NCI-H345 treated with DMSO at 0.1 percent for 48 hours (cell line): ENCODE measurements around the gene RCN1.
"Not testable (repeated sequence)": the region's sequence is repeated elsewhere in the genome, so short reads cannot be mapped to it uniquely, and the experiment has no call there.

Experiments
- DNase-seq: peaks from one replicate; lab custom pipeline; 2025; ENCODE audit not compliant: unreplicated experiment; lab: John Stamatoyannopoulos, UW

The RCN1 gene

DNA sequence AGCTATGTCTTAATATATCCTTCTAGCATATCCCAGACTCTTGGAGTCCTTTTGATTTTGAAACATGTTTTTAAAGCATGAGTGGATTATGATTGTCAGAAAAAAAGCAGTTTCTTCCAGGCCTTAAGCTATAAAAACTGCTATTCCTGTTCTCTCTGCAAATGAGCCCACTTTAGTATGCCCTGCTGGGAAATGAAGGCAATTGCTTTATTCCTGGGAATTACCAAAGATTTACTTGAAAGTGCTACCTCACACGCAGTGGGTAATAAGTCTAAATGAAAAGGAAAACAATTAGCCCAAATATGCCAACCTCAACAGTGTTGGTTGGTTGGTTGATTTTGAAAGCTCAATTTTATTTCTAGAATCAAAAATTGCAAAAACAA, 17.2 kb upstream of the RCN1 start:
- no peak for DNase-seq

DNA sequence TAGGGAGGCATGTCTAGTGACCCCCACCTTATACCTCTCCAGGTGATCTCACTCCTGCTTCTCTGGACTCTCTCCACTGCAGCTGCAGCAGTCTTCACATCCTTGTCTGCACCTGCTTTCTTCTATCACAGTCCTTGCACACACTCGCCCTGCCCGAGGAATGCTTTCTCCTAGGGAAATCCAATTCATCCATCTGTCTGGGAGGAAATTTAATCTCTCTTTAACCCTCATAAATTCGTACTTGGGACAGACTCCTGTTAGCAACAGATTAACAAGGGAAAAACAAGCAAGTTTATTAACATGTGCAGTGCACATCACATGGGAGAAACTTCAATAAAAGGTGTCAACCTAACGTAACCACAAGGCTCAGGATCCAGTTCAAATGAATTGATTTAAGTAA, 11.3 kb upstream of the RCN1 start:
- DNase-seq, result no peak

DNA sequence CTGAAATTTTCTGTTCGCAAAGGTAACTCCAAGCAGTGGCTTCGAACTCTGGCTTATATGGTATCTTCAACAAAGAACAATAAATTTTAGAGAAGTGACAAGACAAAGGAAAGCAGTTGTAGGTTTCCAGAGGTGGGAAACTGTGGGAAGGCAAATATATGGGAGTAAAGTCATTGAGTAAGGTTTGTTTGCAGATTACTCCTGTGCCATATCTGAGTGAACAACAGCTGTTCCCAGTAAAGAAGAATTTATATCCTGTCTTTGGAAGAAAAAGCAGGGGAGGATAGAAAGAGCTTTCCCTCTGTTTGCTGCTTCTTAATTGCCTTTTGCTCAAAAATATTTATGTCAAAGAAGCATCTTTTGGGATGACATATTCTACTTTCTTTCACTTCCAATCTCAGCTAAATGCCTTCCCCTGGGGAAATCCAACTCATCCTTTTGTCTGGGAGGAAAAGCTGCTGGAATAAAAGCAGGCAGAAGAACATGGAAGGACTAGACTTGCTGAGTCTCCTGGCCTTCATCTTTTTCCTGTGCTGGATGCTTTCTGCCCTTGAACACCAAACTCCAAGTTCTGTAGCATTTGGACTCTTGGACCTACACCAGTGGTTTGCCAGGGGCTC, 10.4 kb upstream of the RCN1 start:
- DNase-seq, result no peak

DNA sequence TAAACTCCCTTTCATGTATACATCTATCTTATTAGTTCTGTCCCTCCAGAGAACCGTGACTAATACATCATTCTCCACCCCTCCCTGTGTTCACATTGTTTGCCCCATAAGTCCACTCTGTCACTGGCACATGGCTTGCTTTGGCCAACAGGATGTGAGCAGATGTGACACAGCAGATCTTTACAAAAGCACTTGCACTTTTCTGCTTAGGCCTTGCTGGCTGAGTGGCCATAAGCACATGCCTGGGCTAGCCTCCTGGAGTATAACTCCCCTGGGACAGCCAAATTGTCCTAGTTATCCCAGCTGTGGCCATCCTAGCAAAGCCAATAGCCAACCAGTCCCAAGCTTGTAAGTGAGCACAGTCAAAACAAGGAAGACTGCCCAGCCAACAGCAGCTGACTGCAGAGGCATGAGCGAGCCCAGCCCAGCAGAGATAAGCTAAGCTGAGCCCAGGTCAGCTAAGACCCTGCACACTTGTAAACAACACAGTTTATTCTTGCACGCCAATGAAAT, 9.7 kb upstream of the RCN1 start:
- no peak for DNase-seq

DNA sequence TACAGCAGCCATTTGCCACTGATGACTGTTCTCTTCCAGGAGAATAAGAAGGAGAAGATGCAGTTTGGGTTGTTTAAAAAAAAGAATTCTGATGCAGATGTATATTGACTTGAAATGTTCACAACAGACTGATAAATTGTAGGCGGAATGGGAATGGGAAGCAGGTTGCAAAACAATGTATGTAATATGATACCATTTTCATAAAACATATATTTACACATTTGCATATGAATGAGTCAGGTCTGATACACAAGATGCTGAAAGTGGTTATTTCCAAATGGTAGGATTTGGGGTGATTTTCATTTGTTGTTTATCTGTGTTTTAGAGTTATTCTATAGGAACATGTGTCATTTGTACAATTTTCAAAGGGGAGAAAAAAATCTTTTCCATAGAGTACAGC, 9.0 kb upstream of the RCN1 start:
- DNase-seq, result no peak

DNA sequence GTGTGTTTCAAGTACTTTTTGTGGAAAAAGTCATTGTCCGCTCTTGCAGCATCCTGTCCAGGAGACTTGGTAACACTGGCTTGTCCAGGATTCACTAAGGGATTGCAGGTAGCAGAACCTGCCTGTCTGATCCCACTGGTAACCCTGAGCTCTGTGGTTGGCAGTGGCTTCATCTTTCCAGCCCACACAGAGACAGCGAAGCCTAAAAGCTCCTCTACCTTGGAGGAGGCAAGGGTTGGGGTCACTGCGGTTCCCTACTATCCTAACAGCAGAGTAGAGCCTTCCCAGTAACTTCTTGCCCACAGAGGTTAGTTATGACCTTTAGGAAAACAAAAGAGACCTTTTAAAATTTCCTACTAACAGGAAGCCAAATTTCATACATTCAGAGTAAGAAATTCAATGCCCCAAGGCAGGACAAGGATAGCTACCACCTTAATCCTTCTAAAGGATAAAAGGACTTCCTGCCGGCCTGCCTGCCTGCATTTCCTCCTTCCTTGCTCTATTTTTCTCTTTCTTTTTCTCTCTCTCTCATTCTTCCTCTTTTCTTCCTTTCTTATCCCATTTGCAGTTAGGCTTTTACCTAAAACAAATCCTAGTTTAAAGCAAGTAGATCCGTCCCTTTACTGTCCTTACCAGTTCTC, 8.4 kb upstream of the RCN1 start:
- no peak for DNase-seq

DNA sequence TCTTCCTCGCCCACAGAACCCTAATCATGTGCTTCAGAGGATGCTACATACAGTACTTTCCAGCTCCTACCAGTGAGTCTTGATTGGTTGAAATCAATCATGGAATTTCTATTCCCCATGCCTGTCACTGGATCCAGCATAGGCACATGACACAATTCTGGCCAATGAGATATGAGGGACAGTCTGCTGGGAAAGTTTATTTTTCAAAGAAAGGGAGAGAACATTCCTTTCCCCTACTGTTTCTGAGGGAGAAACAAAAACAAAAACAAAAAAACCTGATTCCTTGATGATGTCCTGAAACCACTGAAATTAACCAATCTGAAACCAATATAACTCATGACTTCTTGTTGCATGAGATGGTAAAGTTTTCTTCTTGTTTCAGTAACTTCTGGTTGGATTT, 3.3 kb upstream of the RCN1 start:
- no peak for DNase-seq

DNA sequence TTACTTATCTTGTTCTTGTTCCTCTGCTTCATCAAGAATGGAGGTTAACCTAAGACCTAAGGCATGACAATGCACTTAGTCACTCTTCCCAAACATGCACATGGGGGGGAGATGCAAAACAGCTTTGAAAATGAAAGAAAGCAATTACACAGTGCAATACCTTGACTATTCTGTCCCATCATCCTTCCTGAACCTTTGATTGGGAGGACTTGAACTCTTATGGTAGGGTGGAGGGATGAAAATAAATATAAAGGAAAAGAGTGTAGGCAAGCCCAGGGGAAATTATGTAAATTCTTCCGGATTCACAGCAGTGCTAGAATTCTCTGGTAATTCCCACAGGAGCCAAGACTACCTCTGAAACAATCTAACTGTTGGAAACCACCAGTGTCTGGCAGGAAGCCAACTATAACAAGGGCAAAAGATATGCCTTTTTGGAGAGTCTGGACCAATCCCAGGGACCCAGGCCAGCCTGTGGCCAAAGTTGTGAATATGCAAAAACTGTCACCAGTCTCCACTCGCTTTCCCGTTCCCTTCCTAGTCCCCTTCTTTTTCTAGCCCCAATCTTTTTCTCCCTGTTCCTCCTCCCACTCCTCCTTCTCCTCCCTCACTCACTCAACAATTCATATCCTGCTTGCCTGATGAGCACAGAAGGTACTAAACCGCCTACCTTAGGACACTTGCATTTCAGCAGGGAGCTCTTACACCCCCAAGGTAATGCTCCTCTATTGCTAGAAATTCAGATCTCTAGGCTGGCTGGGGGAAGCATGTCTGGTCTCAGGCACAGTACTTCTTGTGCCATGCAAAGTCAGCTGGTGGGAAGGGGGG, 2.5 kb upstream of the RCN1 start:
- no peak for DNase-seq

DNA sequence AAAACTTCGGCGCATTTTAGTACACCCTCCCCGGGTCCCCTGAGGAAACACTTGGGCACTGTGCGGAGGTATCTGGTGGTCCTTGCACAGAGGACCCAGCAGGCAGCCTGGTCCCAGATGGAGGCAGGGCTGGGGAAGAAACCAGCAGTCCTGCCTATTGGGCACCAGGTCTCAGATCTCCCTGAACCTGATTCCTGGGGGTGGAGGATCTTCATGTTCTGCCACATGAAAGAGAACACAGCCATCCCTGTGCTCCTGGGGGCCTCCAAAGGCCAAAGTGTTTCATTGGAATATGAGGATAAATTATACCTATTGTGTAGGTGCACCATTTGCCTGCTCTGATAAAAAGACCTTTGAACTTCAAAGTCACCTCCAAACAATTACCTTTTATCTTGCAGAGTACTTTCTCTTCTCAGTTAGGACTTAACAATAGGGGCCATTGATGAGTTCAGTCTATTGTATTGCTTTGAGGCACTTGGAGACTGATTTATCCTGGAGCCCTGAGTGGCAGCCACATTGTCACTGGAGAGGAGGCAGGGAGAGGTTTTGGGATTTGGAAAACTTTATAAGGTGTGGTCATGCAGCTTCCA, 1.8 kb downstream of the RCN1 start:
- DNase-seq, result no peak

DNA sequence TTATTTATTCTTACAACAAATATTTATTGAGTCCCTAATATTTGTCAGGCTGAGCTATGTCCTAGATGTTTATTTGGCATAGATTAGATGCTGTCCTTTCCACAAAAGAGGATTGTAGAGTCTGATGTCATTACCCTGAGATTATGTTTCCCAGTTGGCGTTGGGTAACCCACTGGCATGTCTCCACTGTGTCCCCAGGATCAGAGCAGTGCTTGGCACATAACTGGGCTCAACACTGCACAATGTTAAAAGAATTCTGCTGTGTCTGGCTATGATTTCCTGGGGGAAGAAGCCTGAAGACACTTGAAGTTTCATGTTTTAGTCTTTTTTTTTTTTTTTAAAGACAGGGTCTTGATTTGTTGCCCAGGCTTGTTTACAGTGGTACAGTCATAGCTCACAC, 4.0 kb downstream of the RCN1 start:
- no peak for DNase-seq

DNA sequence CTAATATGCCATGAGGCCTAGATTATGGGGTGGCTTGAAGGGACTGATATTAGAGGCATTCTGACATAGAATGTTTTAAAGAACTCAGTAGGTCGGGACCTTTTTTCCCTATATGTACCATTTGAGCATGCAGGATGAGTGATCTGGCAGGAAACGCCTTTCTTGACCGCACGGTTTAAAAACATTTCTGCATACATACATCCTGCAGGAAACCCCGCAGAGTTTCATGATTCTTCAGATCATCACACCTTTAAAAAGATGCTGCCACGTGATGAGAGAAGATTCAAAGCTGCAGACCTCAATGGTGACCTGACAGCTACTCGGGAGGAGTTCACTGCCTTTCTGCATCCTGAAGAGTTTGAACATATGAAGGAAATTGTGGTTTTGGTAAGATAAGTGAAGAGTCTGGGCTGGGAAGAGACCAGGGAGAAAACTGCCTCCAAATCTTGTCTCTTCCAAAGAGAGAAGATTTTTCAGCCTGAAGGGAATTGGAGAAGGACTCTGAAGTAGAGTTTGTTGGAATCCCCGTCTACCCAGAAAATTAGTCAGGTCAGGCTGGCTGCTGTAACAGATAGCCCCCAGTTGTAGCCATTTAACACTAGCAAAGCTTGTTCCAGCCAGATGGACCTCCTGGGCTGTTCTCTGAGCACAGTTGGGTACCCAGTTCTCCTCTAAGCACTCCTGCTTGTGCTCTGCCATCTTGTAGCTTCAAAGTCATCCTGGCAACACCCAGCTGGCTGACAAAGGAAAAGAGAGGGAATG, 7.4 kb downstream of the RCN1 start:
- no peak for DNase-seq

DNA sequence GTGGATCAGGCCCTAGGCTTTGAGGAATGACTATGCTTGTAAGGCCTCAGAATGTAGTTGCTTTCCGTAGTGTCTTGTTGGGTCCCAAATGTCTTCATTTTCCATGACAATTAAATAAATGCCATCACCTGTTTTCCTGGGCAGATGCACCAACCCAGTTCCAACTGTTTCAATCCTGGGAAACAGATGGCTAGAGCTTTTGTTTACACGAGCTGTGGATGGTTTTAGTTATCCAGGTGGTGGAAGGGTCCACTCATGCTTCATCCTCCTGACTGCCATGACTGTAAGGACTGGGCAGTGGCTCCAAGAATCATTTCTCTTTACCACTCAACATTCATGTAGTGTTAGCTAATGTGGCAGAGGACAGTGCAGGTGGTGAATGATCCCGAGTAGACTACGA, 8.6 kb downstream of the RCN1 start:
- DNase-seq, result no peak

DNA sequence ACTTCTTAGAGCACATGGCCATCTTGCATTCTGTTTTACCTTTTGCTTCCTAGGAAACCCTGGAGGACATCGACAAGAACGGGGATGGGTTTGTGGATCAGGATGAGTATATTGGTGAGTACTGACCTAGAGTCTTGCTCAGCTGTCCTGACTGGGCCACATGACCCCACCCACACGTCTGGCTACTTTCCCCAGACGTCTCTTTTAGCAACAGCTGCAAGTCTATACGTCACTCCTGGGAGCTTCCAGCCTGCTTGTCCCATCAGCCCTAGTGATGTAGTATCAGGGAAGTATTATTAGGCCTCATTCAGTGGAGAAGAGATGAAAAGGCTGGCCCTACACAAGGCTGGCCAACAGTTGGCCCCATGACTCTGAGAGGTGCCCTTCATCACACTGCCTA, 9.6 kb downstream of the RCN1 start:
- no peak for DNase-seq

DNA sequence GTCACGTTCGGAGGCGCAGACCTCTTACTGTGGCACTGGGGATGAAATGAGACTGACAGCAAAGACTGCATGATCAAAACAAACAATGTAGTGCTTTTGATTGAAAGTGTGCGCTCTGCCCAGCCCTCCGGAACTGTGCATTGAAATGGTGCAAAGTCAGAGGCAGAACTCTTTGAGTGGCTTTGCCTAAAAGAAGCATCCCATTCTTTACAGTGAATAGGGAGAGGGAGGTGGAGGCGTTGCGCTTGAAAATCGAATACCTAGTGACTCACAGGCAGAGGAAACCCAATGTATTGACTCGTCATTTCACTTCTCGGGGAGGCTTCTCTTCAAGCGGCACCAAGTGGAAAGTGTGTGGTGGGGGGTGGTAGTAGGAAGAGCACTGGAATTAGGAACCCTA, 10.9 kb downstream of the RCN1 start:
- no peak for DNase-seq

DNA sequence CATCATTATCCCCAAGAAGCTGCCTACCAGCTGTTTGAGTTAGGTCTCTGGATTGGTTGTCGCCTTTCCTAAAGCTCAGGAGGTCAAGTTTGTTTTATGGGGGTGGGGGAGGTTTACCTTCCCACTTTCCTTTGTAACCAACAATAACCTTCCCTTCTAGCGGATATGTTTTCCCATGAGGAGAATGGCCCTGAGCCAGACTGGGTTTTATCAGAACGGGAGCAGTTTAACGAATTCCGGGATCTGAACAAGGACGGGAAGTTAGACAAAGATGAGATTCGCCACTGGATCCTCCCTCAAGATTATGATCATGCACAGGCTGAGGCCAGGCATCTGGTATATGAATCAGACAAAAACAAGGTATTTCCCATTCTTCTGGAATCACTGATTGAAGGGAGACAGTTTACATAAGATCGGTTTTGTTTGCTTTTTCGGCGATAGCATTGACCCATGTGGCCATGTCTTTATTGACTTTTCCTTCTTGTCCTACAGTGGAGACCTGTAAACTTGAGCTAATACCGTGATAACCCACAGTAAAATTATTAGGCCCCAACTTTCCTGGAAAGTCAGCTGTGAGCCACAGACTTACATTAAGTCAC, 12.3 kb downstream of the RCN1 start:
- not testable (repeated sequence) for DNase-seq

DNA sequence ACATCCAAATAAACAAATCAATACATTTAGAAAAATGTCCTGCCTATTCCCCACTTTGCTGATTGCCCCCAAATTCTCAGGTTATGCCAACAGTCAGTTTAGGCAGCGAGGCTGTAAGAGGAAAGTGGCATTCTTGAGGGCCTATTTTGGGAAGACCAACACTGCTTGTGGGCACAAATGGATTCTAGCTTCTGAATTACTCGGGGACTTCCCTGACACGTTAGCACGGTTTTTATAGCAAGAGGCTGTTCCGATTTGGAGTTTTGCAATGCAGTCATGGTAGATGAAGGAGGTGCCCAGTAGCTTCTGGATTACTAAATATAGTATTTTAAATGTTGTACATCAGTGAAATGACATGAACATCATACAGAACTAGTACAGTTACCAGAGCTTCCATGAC, 13.1 kb downstream of the RCN1 start:
- DNase-seq, result no peak

DNA sequence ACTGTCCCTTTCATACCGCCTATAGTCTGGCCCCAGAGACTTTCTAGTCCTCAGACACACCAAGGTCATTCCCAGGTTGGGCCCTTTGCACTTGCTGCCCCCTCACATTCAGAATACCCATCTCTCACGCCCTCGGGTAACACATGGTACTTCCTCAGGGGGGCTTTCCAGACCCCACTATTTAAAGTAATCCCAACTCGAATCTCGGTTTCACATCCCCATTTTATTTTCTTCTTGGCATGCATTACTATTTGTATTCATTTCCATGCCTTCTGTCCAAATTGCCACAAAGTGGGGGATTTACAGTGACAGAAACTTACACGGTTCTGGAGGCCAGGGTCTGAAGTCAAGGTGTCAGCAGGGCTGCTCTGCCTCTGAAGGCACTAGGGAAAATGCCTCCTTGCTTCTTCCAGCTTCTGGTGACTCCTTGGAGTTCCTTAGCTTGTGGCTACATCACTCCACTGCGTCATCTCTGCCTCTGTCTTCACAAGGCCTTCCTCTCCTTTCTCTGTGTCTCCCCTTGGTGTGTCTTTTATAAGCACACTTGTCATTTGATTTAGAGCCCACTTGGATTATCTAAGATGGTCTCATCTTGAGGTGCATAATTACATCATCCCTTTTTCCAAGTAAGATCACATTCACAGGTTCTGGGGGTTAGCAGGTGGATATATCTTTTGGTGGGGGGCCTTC, 15.1 kb downstream of the RCN1 start:
- no peak for DNase-seq

DNA sequence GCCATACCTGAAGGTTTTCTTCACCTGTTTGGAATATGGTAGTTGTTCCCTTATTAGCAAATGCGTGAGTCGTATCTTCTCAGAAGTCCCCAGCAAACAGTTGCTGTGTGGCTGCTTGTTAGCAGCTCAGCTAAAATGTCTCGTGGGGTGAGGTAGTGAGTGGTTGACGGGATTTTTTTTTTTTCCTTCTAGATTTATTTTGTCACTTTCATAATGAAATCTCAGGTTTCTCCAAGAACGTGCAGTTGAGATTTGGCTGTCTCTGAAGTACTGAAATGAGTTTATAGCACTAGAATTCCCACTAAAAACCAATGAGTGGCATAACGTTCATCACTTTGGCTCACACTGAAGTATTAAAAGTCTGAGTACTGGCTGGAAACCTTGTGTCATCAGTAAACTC, 16.8 kb downstream of the RCN1 start:
- no peak for DNase-seq

DNA sequence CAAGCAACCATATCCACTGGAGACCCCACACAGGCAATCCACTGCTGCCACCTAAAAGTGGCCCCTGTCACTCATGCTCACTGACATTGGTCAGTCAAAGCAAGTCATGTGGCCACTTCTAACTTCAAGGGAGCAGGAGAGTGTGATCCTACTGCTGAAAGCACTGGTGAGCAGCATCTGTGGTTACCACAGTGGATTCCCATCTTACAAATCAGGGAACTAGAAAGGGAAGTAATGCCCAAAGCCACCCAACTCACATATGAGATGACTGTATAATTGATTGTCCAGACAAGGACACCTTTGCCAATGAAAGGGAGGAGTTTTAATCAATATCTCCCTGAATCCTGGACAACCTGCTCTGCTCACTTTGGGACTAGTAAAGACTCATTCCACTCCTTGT, 17.7 kb downstream of the RCN1 start:
- DNase-seq, result no peak

DNA sequence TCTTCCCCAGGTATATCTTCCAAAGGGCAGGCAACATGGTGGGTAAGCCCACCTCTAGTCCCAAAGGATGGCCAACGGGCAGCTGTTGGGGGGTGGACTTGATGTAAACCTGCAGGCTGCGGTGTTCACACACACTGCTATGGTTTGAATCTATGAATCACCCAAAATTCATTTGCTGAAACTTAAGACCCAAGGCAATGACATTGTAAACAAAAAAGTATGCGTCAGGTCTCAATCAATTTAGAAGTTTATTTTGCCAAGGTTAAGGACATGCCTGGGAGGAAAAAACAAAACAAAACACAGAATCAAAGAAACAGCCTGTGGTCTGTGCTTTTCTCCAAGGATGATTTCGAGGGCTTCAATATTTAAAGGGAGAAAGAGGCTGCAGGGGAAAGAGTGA, 18.3 kb downstream of the RCN1 start:
- DNase-seq, result no peak
